Caco-2 (cell line): Measurements from ENCODE around the gene ARHGAP45. TPM values are rescaled to one million over a fixed set of nuclear protein-coding genes. Genes with fewer than 3 reads are reported as not detected.

Experiments
- BruUV-seq: library from RNA; stranded (reverse); fragments of 400-500 nt; replicated peaks from 2 replicates; lab custom pipeline; 2021; lab: Mats Ljungman, UMichigan
- CTCF ChIA-PET: fragments of 300-600 bp; sonication (Branson Sonifier 250); formaldehyde crosslinking; loops from one replicate; lab custom pipeline; 2022; ENCODE audit warnings: antibody characterized with exemption; lab: Charles Lee
- POLR2A ChIA-PET: fragments of 300-600 bp; sonication (Branson Sonifier 250); formaldehyde crosslinking; loops from one replicate; lab custom pipeline; 2022; ENCODE audit warnings: antibody characterized with exemption; lab: Charles Lee
- DNase-seq, 2 experiments: peaks; one replicate each; pipeline versions ENCODE4 v3.0.0 to v3.0.0-alpha.2; 2020 to 2022
- H3K27me3 ChIP-seq: replicated peaks from 2 replicates; pipeline ENCODE4 v1.6.0; 2011; ENCODE audit warnings: low read length; ENCODE audit not compliant: control insufficient read depth, insufficient read depth
- H3K36me3 ChIP-seq: 2 replicates; pipeline ENCODE4 v1.5.1; 2011; ENCODE audit warnings: low read length; ENCODE audit not compliant: control insufficient read depth, insufficient read depth
- H3K4me1 ChIP-seq: fragments of 250-450 bp; sonication (Bioruptor Pico); 2 replicates; pipeline ENCODE4 v1.5.1; 2020; ENCODE audit warnings: mild to moderate bottlenecking
- H3K4me3 ChIP-seq: 2 replicates; pipeline ENCODE4 v1.5.1; 2011; ENCODE audit warnings: low read depth, mild to moderate bottlenecking, control low read depth, low read length
- H3K9me3 ChIP-seq: fragments of 250-450 bp; sonication (Bioruptor Pico); 2 replicates; pipeline ENCODE4 v1.5.1; 2020; ENCODE audit warnings: mild to moderate bottlenecking, moderate library complexity
- H3K27ac Mint-ChIP-seq: one replicate; pipeline ENCODE4 v1.8.0; 2022; ENCODE audit warnings: mixed read lengths; ENCODE audit not compliant: unreplicated experiment
- H3K27me3 Mint-ChIP-seq: one replicate; pipeline ENCODE4 v1.8.0; 2022; ENCODE audit warnings: mixed read lengths; ENCODE audit not compliant: insufficient read depth, unreplicated experiment
- H3K36me3 Mint-ChIP-seq: one replicate; pipeline ENCODE4 v1.8.0; 2022; ENCODE audit warnings: mild to moderate bottlenecking, mixed read lengths; ENCODE audit not compliant: insufficient read depth, unreplicated experiment
- H3K4me1 Mint-ChIP-seq: one replicate; pipeline ENCODE4 v1.8.0; 2022; ENCODE audit warnings: low read depth, mixed read lengths; ENCODE audit not compliant: unreplicated experiment
- H3K4me3 Mint-ChIP-seq: one replicate; pipeline ENCODE4 v1.8.0; 2022; ENCODE audit warnings: mild to moderate bottlenecking, moderate library complexity, mixed read lengths; ENCODE audit not compliant: unreplicated experiment
- H3K9me3 Mint-ChIP-seq: one replicate; pipeline ENCODE4 v1.8.0; 2022; ENCODE audit warnings: mixed read lengths; ENCODE audit not compliant: unreplicated experiment
- intact Hi-C: fragments of 100-400 bp; cut with micrococcal nuclease; formaldehyde crosslinking; loops from one replicate; pipeline ENCODE4 v1.10.0; 2022; ENCODE audit not compliant: unreplicated experiment
- total RNA-seq: library from RNA; stranded (reverse); gene quantifications from 2 replicates; pipeline ENCODE4 v1.2.3, GENCODE V29; 2022
- TF ChIP-seq, protein P1 (sequence below), 2 experiments: fragments of 200-600 bp in 1 of 2; IDR thresholded peaks; 1 replicate in 1 of 2; 2 replicates in 1 of 2; pipeline versions ENCODE4 v1.5.1 to v1.8.0; 2011 to 2022; ENCODE audit warnings: antibody characterized with exemption in 1 of 2, control low read depth in 1 of 2, inconsistent platforms in 1 of 2, low read depth in 1 of 2, low read length in 1 of 2, mild to moderate bottlenecking in 1 of 2, moderate library complexity in 1 of 2; ENCODE audit not compliant: insufficient read depth in 1 of 2, severe bottlenecking in 1 of 2, unreplicated experiment in 1 of 2

ARHGAP45 gene
- total RNA-seq, 1 experiment from 2014 or later = 38.6 TPM

DNA sequence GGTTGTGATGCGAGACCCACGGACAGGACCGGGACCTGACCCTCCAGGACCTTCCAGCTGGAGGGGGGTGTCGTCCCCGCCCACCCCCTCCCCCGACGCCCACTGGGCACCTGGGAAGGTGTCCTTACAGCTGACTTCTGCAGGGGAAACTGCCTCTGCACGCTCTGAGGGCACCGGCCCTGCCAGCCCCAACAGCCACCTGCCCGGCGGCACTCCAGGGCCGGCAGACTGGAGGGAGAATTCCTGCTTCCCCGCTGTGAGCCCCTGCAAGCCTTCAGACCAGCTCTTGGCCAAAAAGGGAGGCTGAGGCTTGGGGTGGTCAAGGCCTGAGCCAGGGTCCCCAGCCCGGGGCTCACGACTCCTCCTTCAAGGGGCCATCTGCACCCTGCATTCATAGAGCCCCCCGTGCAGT lies 39.3 kb upstream of the ARHGAP45 start:
- Histone ChIP-seq H3K4me3 (peak overlapping the region; percentile 73), H3K9me3 (no peaks in the 10 kb centered on the region), H3K36me3 (peaks cover 4% of the 10 kb centered on the region; the same call in 1 of the 2 replicates), H3K27me3 (no peaks in the 10 kb centered on the region), H3K4me1 (peaks cover 7% of the 10 kb centered on the region; the same call in 1 of the 2 replicates)
- peak overlapping the region; percentile 81 for H3K4me3 Mint-ChIP-seq
- POLR2A ChIA-PET = interaction anchor here (0.5 to 1.4 kb wide), 6 partner anchors 12 to 241 kb away, joined by 3 to 9 read pairs (median 6); partner anchors contain the start of gene ABCA7
- H3K27me3 Mint-ChIP-seq = no peaks in the 10 kb centered on the region
- CTCF ChIA-PET = interaction anchor here (1.5 kb wide), 1 partner anchor 15 kb away, joined by 3 read pairs; no protein-coding TSS in a partner anchor
- TF ChIP-seq, protein P1, sequence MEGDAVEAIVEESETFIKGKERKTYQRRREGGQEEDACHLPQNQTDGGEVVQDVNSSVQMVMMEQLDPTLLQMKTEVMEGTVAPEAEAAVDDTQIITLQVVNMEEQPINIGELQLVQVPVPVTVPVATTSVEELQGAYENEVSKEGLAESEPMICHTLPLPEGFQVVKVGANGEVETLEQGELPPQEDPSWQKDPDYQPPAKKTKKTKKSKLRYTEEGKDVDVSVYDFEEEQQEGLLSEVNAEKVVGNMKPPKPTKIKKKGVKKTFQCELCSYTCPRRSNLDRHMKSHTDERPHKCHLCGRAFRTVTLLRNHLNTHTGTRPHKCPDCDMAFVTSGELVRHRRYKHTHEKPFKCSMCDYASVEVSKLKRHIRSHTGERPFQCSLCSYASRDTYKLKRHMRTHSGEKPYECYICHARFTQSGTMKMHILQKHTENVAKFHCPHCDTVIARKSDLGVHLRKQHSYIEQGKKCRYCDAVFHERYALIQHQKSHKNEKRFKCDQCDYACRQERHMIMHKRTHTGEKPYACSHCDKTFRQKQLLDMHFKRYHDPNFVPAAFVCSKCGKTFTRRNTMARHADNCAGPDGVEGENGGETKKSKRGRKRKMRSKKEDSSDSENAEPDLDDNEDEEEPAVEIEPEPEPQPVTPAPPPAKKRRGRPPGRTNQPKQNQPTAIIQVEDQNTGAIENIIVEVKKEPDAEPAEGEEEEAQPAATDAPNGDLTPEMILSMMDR (IDR thresholded peaks at IDR 0.05; ENCODE audit: insufficient read depth in 1 of 2, low read depth in 1 of 2, low read length in 1 of 2, severe bottlenecking in 1 of 2, unreplicated experiment in 1 of 2) = no peak
- H3K9me3 Mint-ChIP-seq = no peaks in the 10 kb centered on the region
- DNase-seq = no peak
- H3K27ac Mint-ChIP-seq = peak overlapping the region; percentile 76
- intact Hi-C loops = loop anchor here (1.0 to 10.0 kb wide), 2 partner anchors 13 to 77 kb away; partner anchors contain the start of genes ABCA7 and GPX4
- BruUV-seq = no TSS peak
- H3K4me1 Mint-ChIP-seq = peaks cover 13% of the 10 kb centered on the region
- H3K36me3 Mint-ChIP-seq = peaks cover 39% of the 10 kb centered on the region

DNA sequence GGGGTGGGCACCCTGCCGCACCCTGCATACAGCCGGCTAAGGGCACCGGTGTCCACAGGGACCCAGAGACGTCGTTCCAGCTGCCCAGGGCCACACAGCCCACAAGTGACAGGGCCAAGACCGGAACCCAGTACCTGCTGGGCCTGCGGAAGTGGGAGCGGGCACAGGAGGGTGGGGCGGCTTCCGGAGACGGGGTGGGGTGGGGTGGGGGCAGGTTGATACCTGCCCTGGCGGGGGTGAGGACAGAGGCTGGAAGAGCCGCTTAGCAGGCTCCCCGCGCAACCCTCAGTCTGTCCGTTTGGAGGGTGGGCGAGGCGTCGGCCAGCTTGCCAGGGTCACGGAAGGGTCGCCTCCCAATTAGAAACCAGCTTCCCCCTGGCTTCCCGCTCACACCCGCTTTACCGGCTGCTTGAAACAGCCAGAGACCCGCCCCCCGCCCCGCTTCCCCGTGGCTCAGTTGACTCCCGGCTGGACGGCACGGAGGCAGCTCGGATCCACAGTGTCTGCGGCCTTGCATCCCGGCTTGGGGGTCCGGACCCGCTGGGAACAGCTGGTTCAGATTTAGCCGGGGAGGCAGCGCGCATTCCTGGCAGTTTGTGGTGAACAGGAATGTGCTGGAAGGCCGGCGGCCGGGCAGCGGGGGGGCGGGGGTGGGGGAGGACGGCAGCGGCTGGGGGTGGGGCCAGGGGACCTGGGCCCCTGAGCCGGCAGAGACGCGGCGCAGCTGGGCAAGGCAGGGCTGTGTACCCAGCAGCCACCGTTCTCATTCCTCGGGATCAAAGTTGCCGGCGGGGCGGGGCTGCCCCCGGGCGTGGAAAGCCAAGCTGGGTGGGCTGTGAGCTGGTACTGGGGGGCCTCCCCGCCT lies 38.7 kb upstream of the ARHGAP45 start:
- CTCF ChIA-PET = interaction anchor here (1.1 to 1.5 kb wide), 2 partner anchors 14 to 36 kb away, joined by 3 to 9 read pairs; no protein-coding TSS in a partner anchor
- Mint-ChIP-seq H3K4me3 (peak overlapping the region; percentile 81), H3K9me3 (no peaks in the 10 kb centered on the region), H3K4me1 (peaks cover 13% of the 10 kb centered on the region), H3K27me3 (no peaks in the 10 kb centered on the region), H3K36me3 (peaks cover 45% of the 10 kb centered on the region), H3K27ac (peak overlapping the region; percentile 45)
- peaks cover 7% of the 10 kb centered on the region; the same call in 1 of the 2 replicates for H3K4me1 ChIP-seq
- H3K9me3 ChIP-seq = no peaks in the 10 kb centered on the region
- no peaks in the 10 kb centered on the region for H3K27me3 ChIP-seq
- H3K36me3 ChIP-seq = peaks cover 4% of the 10 kb centered on the region; the same call in 1 of the 2 replicates
- peak; percentile 82 to 85 for DNase-seq
- TF ChIP-seq, protein P1 (IDR thresholded peaks at IDR 0.05; ENCODE audit: insufficient read depth in 1 of 2, low read depth in 1 of 2, low read length in 1 of 2, severe bottlenecking in 1 of 2, unreplicated experiment in 1 of 2) = no peak
- POLR2A ChIA-PET = interaction anchor here (0.5 to 1.4 kb wide), 9 partner anchors 12 to 275 kb away, joined by 3 to 9 read pairs (median 6); partner anchors contain the start of genes ABCA7 and WDR18
- no TSS peak for BruUV-seq
- H3K4me3 ChIP-seq = peak overlapping the region; percentile 73
- intact Hi-C loops = loop anchor here (1.0 to 10.0 kb wide), 2 partner anchors 12 to 77 kb away; partner anchors contain the start of genes ABCA7 and GPX4

DNA sequence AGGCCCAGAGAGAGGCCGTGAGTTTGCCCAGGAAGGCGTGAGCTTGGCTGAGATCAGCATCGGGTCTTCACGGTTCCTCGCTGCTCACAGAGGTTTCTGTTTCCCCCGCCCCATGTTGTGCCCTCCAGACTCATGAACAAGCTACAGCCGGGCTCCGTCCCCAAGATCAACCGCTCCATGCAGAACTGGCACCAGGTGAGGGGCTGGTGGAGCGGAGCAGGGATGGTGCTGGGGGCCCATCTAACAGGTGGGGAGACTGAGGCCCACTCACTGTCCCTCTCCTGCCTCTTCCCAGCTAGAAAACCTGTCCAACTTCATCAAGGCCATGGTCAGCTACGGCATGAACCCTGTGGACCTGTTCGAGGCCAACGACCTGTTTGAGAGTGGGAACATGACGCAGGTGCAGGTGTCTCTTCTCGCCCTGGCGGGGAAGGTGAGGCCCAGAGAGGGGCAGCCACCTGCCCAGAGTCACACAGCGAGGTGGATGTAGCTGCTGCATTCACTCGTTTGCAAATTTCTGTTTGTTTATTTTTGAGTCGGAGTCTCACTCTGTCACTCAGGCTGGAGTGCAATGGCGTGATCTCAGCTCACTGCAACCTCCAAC lies 34.6 kb upstream of the ARHGAP45 start:
- DNase-seq = no peak
- Histone ChIP-seq H3K27me3 (no peaks in the 10 kb centered on the region), H3K36me3 (peaks cover 6% of the 10 kb centered on the region), H3K4me1 (peaks cover 7% of the 10 kb centered on the region; the same call in 1 of the 2 replicates), H3K4me3 (no peak overlapping the region), H3K9me3 (no peaks in the 10 kb centered on the region)
- POLR2A ChIA-PET = no interaction called here
- H3K4me1 Mint-ChIP-seq = peaks cover 6% of the 10 kb centered on the region
- no TSS peak for BruUV-seq
- intact Hi-C loops = no loop called here
- no peaks in the 10 kb centered on the region for H3K9me3 Mint-ChIP-seq
- CTCF ChIA-PET = no interaction called here
- H3K36me3 Mint-ChIP-seq = peaks cover 67% of the 10 kb centered on the region
- TF ChIP-seq, protein P1 (IDR thresholded peaks at IDR 0.05; ENCODE audit: insufficient read depth in 1 of 2, low read depth in 1 of 2, low read length in 1 of 2, severe bottlenecking in 1 of 2, unreplicated experiment in 1 of 2) = no peak
- H3K27ac Mint-ChIP-seq = no peak overlapping the region
- no peaks in the 10 kb centered on the region for H3K27me3 Mint-ChIP-seq
- no peak overlapping the region for H3K4me3 Mint-ChIP-seq
